Activated naive CD8-positive, alpha-beta T cell treated with anti-CD3 and anti-CD28 coated beads, Interleukin-2, amount 50 U/mL, for 24 hours (primary cell): ENCODE data around the gene ZNF74.
"Not testable (repeated sequence)": the region's sequence is repeated elsewhere in the genome, so short reads cannot be mapped to it uniquely, and the experiment has no call there.

Source experiments
- ATAC-seq: fragments of 150-1000 bp; cut with Tn5 transposase; one replicate; pipeline ENCODE4 v1.10.0; 2021
- DNase-seq: peaks from one replicate; pipeline ENCODE4 v3.0.0; 2021
- H3K27ac Mint-ChIP-seq: one replicate; pipeline ENCODE4 v1.8.0; 2021; ENCODE audit warnings: mild to moderate bottlenecking, mixed read lengths
- H3K27me3 Mint-ChIP-seq: one replicate; pipeline ENCODE4 v1.8.0; 2021; ENCODE audit warnings: mixed read lengths
- H3K36me3 Mint-ChIP-seq: one replicate; pipeline ENCODE4 v1.8.0; 2021; ENCODE audit warnings: low read depth, mixed read lengths
- H3K4me1 Mint-ChIP-seq: one replicate; pipeline ENCODE4 v1.8.0; 2021; ENCODE audit warnings: mixed read lengths
- H3K4me3 Mint-ChIP-seq: one replicate; pipeline ENCODE4 v1.8.0; 2021; ENCODE audit warnings: mild to moderate bottlenecking, moderate library complexity, mixed read lengths
- H3K9me3 Mint-ChIP-seq: one replicate; pipeline ENCODE4 v1.8.0; 2021; ENCODE audit warnings: mixed read lengths

The ZNF74 gene

DNA sequence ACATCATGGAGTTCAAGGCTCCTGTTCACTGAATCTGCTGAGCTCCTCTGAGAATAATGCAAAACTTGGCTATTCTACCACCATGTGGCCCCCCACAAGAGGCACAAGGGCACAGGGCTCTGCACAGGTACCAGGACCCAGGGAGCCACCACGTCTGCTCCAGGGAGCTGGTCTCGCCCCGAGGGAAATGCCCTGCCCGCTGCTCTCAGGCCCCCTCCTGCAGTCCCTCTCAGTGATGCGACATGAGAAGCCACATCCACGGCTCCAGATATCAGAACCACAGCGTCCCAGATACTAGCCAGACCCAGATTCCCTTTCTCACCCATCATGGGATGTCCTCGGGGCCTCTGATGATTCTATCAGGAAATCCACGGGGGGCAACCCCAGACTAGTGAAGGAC is 27.1 kb upstream of the ZNF74 start:
- H3K4me1 Mint-ChIP-seq = peaks cover 12% of the 10 kb centered on the region
- not testable (repeated sequence) for H3K27me3 Mint-ChIP-seq, H3K36me3 Mint-ChIP-seq, H3K9me3 Mint-ChIP-seq, ATAC-seq, H3K27ac Mint-ChIP-seq, DNase-seq, H3K4me3 Mint-ChIP-seq

DNA sequence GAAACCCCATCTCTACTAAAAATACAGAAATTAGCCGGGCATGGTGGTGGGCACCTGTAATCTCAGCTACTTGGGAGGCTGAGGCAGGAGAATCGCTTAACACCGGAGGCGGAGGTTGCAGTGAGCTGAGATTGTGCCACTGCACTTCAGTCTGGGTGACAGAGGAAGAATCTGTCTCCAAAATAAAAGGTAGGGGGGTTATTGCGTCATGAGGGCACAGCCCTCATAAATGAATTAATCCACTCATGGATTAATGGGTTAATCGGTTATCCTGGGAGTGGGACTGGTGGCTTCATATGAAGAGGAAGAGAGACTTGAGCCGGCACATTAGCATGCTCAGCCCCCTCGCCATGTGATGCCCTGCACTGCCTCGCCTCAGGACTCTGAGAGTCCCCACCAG is 25.1 kb upstream of the ZNF74 start:
- H3K36me3 Mint-ChIP-seq, H3K4me3 Mint-ChIP-seq: not testable (repeated sequence)
- peaks cover 12% of the 10 kb centered on the region for H3K4me1 Mint-ChIP-seq

DNA sequence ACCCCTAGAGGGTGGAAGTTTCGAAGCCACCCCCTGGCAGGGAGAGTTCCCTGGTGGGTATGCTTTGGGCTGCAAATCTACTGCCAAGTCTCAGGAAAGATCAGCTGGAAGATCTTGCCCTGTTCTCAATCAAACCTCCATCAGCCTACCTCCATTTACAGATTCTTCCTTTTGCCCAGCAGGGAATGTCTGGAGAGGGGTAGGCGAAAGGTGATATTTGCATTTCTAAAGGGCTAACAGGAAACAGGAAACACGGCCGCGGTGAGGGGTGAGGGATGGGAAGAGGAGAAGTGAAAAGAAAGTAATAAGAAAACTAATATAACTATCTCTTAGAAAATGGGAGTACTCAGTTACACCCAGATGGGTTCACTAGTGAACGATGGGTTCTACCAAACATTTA is 22.3 kb upstream of the ZNF74 start:
- not testable (repeated sequence) for ATAC-seq, DNase-seq, H3K4me3 Mint-ChIP-seq, H3K4me1 Mint-ChIP-seq, H3K27me3 Mint-ChIP-seq, H3K36me3 Mint-ChIP-seq, H3K9me3 Mint-ChIP-seq, H3K27ac Mint-ChIP-seq

More for the DNA sequence above, 25.1 kb upstream of the ZNF74 start:
- not testable (repeated sequence) for DNase-seq, H3K27me3 Mint-ChIP-seq, ATAC-seq, H3K27ac Mint-ChIP-seq, H3K9me3 Mint-ChIP-seq

DNA sequence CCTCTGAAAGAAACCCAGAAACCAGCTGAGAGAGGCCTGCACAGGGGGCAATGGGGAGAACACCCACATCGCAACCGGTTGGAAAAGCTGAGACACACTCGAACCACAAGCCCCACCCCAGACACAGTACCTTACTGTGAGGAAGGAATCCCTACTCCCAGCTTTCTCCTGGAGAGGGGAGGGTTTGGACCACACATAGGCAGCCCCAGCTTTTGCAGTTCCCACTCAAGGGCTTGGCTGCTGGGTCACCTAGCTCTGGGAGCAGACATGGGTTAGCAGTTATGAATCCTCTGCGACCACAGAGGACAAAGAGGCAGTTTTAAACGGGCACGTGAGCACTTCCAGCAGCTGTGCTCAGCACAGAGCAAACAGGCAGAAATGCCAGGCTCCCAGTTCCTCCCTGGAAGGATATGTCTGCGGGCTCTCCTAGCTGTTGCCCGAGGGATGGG is 21.5 kb upstream of the ZNF74 start:
- peak; percentile 83 for ATAC-seq
- H3K9me3 Mint-ChIP-seq, H3K27ac Mint-ChIP-seq, H3K36me3 Mint-ChIP-seq, H3K27me3 Mint-ChIP-seq, H3K4me1 Mint-ChIP-seq, H3K4me3 Mint-ChIP-seq: not testable (repeated sequence)
- peak; percentile 27 for DNase-seq

DNA sequence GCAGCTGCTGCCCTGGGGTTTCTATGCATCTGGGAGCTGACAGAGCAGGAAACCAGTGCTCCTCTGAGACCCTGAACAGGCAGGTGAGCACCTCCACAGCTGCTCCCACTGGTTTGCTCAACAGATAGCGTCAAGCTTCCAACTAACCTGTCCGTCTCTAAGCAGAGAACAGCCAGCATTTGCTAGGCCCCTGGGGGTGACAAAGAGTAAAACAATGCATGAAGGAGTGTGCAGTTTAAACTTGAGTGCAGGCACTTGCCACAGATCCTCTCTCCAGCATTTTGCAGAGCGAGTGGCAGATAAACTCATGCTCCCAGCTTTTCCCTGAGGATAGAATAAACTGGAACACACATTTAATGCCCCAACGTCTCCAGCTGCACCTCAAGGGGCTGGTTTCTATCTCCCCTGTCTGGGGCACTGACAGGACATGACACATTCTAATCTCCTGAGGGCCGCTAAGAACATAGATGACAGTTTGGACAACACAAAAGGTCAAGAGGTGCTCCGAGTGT is 20.7 kb upstream of the ZNF74 start:
- not testable (repeated sequence) for ATAC-seq, H3K27ac Mint-ChIP-seq, DNase-seq, H3K4me3 Mint-ChIP-seq, H3K4me1 Mint-ChIP-seq, H3K9me3 Mint-ChIP-seq, H3K27me3 Mint-ChIP-seq, H3K36me3 Mint-ChIP-seq

DNA sequence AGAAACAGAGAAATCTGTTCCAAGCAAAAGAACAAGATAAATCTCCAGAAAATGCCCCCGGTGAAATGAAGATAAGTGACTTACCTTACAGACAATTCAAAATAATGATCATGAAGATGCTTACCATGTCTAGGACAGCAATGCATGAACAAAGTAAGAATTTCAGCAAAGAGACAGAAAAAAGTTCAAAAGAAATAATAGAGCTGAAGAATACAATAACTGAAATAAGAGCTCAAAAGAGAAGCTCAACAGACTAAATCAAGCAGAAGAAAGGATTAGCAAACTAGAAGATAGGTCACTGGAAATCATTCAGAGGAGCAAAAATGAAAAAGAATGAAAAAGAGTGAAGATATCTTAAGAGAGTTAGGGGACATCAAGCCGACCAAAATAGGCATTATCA is 19.8 kb upstream of the ZNF74 start:
- not testable (repeated sequence) for H3K4me3 Mint-ChIP-seq, H3K9me3 Mint-ChIP-seq, H3K27ac Mint-ChIP-seq, H3K27me3 Mint-ChIP-seq, DNase-seq, H3K4me1 Mint-ChIP-seq, H3K36me3 Mint-ChIP-seq, ATAC-seq

DNA sequence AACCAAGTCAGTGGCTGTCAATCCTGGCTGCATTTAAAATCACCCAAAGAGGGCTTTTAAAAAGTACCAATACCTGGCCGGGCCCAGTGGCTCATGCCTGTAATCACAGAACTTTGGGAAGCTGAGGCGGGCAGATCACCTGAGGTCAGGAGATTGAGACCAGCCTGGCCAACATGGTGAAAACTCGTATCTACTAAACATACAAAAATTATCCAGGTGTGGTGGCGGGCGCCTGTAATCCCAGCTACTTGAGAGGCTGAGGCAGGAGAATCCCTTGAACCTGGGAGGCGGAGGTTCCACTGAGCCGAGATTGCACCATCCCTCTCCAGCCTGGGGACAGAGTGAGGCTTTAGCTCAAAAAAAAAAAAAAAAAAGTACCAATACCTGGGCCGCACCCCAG is 17.7 kb upstream of the ZNF74 start:
- H3K4me1 Mint-ChIP-seq, DNase-seq, H3K27me3 Mint-ChIP-seq, H3K27ac Mint-ChIP-seq, H3K36me3 Mint-ChIP-seq, H3K9me3 Mint-ChIP-seq, ATAC-seq, H3K4me3 Mint-ChIP-seq: not testable (repeated sequence)

DNA sequence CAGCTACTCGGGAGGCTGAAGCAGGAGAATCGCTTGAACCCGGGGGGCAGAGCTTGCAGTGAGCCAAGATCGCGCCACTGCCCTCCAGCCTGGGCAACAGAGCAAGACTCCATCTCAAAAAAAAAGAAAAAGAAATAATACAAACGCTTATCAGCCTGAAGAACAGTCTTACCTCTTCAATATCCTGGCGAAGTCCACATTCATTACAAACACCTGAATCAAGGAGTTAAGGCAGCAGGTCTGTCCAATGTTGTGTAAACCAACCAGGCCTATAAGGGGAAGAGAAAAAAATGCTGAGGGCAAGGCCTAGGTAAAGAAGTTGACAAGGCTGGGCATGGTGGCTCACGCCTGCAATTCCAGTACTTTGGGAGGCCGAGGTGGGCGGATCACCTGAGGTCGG is 17.0 kb upstream of the ZNF74 start:
- H3K9me3 Mint-ChIP-seq, H3K4me1 Mint-ChIP-seq, H3K27me3 Mint-ChIP-seq, ATAC-seq, H3K27ac Mint-ChIP-seq, DNase-seq, H3K36me3 Mint-ChIP-seq, H3K4me3 Mint-ChIP-seq: not testable (repeated sequence)

DNA sequence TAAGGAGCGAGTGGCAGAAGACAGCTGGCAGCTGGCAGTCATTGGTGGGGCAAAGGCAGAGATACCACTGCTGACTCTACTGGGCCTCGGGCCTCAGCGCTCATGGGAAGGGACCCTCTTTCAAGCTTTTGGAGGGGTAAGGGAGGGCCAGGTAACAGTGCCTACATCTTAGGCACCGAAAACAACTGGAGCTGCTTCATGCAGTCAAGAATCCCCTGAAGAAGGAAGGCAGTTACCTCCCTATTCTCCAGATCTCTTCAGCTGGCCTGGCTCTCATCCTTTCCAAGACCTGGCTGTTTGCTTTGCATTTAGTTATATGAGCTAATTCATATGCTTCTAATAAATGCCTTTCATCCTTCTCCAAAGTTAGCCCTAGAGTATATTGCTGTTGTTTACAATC is 15.8 kb upstream of the ZNF74 start:
- H3K27ac Mint-ChIP-seq = no peak overlapping the region
- DNase-seq = no peak

DNA sequence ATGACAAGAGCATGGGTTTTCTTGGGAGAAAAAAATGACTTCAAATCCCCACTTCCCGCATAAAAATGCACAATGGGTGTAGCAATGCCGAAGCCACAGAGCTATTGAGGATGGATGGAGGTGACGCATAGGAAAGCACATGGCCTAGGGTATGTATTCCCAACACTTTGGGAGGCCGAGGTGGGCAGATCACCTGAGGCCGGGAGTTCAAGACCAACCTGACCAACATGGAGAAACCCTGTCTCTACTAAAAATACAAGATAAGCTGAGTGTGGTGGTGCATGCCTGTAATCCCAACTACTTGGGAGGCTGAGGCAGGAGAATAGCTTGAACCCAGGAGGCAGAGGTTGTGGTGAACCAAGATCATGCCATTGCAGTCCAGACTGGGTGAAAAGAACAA is 15.3 kb upstream of the ZNF74 start:
- ATAC-seq, H3K4me3 Mint-ChIP-seq, H3K27me3 Mint-ChIP-seq, H3K36me3 Mint-ChIP-seq, H3K27ac Mint-ChIP-seq, H3K9me3 Mint-ChIP-seq, H3K4me1 Mint-ChIP-seq, DNase-seq: not testable (repeated sequence)

More for the DNA sequence above, 15.8 kb upstream of the ZNF74 start:
- no peak for ATAC-seq
- Mint-ChIP-seq H3K36me3 (no peaks in the 10 kb centered on the region), H3K4me3 (no peak overlapping the region), H3K9me3 (peaks cover 4% of the 10 kb centered on the region), H3K27me3 (peaks cover 4% of the 10 kb centered on the region), H3K4me1 (no peaks in the 10 kb centered on the region)

DNA sequence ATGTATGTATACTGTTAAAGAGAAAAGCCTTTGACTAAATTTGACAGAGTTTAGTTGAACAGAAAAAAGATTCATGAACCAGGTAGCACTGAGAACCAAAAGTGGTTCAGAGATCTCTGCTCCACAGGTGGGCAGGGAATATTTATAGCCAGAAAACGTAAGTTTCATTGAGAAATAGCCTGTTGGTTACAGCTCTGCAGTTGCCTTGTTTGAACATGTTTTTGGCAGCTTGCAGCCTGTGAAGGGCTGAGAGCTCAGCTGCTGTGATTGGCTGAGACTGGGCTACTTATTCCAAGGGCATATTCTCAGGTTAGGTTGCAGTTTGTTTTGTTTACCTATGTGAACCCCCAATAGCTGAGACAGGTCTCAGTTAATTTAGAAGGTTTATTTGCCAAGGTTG is 13.5 kb upstream of the ZNF74 start:
- DNase-seq (no peak), ATAC-seq (no peak)
- no peaks in the 10 kb centered on the region for H3K4me1 Mint-ChIP-seq
- H3K9me3 Mint-ChIP-seq = no peaks in the 10 kb centered on the region
- no peak overlapping the region for H3K27ac Mint-ChIP-seq
- no peaks in the 10 kb centered on the region for H3K36me3 Mint-ChIP-seq
- H3K27me3 Mint-ChIP-seq = no peaks in the 10 kb centered on the region
- H3K4me3 Mint-ChIP-seq = no peak overlapping the region

DNA sequence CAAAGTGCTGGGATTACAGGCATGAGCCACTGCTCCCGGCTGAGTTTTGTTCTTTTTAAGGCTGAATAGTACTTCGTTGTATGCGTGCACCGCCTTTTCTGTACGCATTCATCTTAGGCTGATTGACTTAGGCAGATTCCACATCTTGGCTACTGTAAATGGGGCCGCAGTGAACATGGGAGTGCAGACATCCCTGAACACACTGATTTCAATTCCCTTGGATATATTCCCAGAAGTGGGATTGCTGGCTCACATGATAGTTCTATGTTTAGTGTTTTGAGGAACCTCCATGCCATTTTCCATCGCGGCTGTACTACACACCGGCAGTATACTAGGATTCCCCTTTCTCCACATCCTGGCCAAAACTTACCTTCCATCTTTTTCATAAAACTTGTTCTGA is 10.4 kb upstream of the ZNF74 start:
- no peak for DNase-seq

DNA sequence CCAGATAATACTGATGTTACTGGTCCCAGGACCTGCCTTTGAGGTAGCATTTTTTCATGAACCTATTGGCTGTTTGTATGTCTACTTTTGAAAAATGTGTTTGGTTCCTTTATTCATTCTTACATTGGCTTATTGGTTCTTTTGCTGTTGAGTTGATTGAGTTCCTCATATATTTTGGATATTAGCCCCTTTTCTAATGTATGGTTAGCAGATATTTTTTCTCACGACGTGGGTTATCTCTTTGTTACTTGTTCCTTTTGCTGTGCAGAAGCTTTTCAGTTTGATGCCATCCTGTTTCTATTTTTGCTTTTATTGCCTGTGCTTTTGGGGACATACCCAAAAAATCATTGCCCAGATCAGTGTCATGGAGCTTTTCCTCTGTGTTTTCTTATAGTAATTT is 9.8 kb upstream of the ZNF74 start:
- H3K4me1 Mint-ChIP-seq = no peaks in the 10 kb centered on the region
- ATAC-seq = no peak
- H3K27ac Mint-ChIP-seq = no peak overlapping the region
- H3K4me3 Mint-ChIP-seq = no peak overlapping the region
- no peak for DNase-seq
- no peaks in the 10 kb centered on the region for H3K9me3 Mint-ChIP-seq
- no peaks in the 10 kb centered on the region for H3K36me3 Mint-ChIP-seq
- H3K27me3 Mint-ChIP-seq = no peaks in the 10 kb centered on the region

More for the DNA sequence above, 10.4 kb upstream of the ZNF74 start:
- no peaks in the 10 kb centered on the region for H3K4me1 Mint-ChIP-seq
- no peak overlapping the region for H3K4me3 Mint-ChIP-seq
- H3K9me3 Mint-ChIP-seq = no peaks in the 10 kb centered on the region
- no peaks in the 10 kb centered on the region for H3K27me3 Mint-ChIP-seq
- H3K36me3 Mint-ChIP-seq = no peaks in the 10 kb centered on the region
- no peak overlapping the region for H3K27ac Mint-ChIP-seq
- no peak for ATAC-seq

DNA sequence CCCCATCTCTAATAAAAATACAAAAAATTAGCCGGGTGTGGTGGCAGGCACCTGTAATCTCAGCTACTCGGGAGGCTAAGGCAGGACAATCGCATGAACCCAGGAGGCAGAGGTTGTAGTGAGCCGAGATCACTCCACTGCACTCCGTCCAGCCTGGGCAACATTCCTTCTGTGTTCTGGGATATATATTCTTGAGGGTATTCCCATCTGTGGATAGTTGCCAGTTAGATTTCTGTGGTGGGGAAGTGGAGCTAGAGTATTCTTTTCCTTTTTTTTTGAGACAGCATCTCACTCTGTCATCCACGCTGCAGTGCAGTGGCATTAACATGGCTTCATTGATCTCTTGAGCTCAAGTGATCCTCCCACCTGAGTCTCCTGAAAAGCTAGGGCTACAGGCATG is 9.1 kb upstream of the ZNF74 start:
- Mint-ChIP-seq H3K4me1 (no peaks in the 10 kb centered on the region), H3K9me3 (no peaks in the 10 kb centered on the region), H3K4me3 (no peak overlapping the region), H3K27me3 (no peaks in the 10 kb centered on the region), H3K27ac (no peak overlapping the region), H3K36me3 (no peaks in the 10 kb centered on the region)
- DNase-seq = no peak
- ATAC-seq = no peak

DNA sequence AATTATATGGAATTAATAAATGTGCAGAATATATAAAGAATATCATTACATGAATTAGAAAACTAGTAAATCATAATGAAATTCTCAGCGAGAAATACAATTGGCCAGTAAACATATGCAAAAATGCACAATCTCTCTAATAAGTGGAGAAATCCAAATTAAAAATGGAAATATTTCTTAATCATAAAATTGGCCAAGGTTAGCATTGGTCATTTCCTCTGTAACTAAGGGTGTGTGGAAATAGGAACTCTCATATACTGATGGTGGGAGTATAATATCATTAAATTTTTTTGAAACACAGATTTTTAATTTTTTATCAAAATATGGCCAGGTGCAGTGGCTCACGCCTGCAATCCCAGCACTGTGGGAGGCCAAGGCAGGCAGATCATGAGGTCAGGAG is 7.6 kb upstream of the ZNF74 start:
- no peak overlapping the region for H3K27ac Mint-ChIP-seq
- H3K27me3 Mint-ChIP-seq = no peaks in the 10 kb centered on the region
- no peaks in the 10 kb centered on the region for H3K4me1 Mint-ChIP-seq
- no peak overlapping the region for H3K4me3 Mint-ChIP-seq
- H3K9me3 Mint-ChIP-seq = no peaks in the 10 kb centered on the region
- H3K36me3 Mint-ChIP-seq = no peaks in the 10 kb centered on the region
- DNase-seq (no peak), ATAC-seq (no peak)

DNA sequence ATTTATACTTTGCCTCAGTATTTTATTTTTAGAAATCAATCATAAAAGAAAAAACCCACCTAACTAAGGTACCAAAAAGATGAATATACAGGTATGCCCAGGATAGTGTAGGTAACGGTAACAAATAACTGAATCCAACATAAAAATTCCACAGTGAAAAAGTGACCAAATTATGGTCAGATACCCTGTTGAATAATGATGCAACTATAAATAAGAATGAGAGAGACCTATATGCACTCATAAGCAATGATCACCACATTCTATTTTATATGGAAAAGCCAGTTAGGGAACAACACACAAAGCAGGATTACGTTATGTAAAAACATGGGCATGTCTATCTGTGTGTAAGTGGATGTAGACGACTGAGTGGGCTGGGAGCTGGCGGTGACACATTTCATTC is 7.0 kb upstream of the ZNF74 start:
- Mint-ChIP-seq H3K27me3 (no peaks in the 10 kb centered on the region), H3K9me3 (no peaks in the 10 kb centered on the region), H3K4me1 (no peaks in the 10 kb centered on the region), H3K36me3 (no peaks in the 10 kb centered on the region), H3K27ac (no peak overlapping the region), H3K4me3 (no peak overlapping the region)
- DNase-seq = no peak
- ATAC-seq = no peak
